SJCRH30 (cell line): ENCODE measurements around the gene ZMYM1. TPM values are rescaled to one million over a fixed set of nuclear protein-coding genes. Genes with fewer than 3 reads are reported as not detected.
A peak's percentile ranks its signal among the peaks of the same experiment; 100 is the strongest.
"Not testable (repeated sequence)": the region's sequence is repeated elsewhere in the genome, so short reads cannot be mapped to it uniquely, and the experiment has no call there.

Experiments
- DNase-seq, 2 experiments: peaks; one replicate each; pipeline ENCODE4 v3.0.0-alpha.2; 2015 to 2020
- H3K27ac ChIP-seq: fragments of 250-450 bp; sonication (Bioruptor Pico); 2 replicates; pipeline ENCODE4 v1.5.1; 2020; ENCODE audit warnings: mild to moderate bottlenecking, moderate library complexity
- H3K27me3 ChIP-seq: fragments of 250-450 bp; sonication (Bioruptor Pico); 2 replicates; pipeline ENCODE4 v1.5.1; 2020; ENCODE audit warnings: mild to moderate bottlenecking, moderate library complexity
- H3K36me3 ChIP-seq: fragments of 250-450 bp; sonication (Bioruptor Pico); 2 replicates; pipeline ENCODE4 v1.5.1; 2020; ENCODE audit warnings: mild to moderate bottlenecking, moderate library complexity
- H3K4me1 ChIP-seq: fragments of 250-450 bp; sonication (Bioruptor Pico); 2 replicates; pipeline ENCODE4 v1.5.1; 2020; ENCODE audit warnings: mild to moderate bottlenecking, moderate library complexity
- H3K4me3 ChIP-seq: fragments of 250-450 bp; sonication (Bioruptor Pico); 2 replicates; pipeline ENCODE4 v1.5.1; 2020; ENCODE audit warnings: mild to moderate bottlenecking, moderate library complexity
- H3K9me3 ChIP-seq: fragments of 250-450 bp; sonication (Bioruptor Pico); replicated peaks from 2 replicates; pipeline ENCODE4 v1.5.1; 2020; ENCODE audit warnings: mild to moderate bottlenecking, moderate library complexity
- total RNA-seq: library from RNA; depleted of rRNA; stranded (reverse); fragments of >200 nt; shearing (Covaris generic); gene quantifications from 2 replicates; pipeline ENCODE4 v1.2.3, GENCODE V29; 2014

The ZMYM1 gene
- total RNA-seq, 1 experiment from 2014 or later = 42.3 TPM

- H3K4me3 ChIP-seq = no peak overlapping the region
- no peak for DNase-seq
- no peaks in the 10 kb centered on the region for H3K36me3 ChIP-seq
- peaks cover 7% of the 10 kb centered on the region; the same call in 1 of the 2 replicates for H3K4me1 ChIP-seq
- no peaks in the 10 kb centered on the region for H3K9me3 ChIP-seq
- H3K27ac ChIP-seq = no peak overlapping the region
- H3K27me3 ChIP-seq = no peaks in the 10 kb centered on the region; the same call in 1 of the 2 replicates
Observed at GRCh38 chr1:35053433-35053832, 25.8 kb upstream of the ZMYM1 start.

GRCh38 chr1:35054282-35054681 is 24.9 kb upstream of the ZMYM1 start:
- H3K4me3 ChIP-seq, DNase-seq, H3K27me3 ChIP-seq, H3K27ac ChIP-seq, H3K36me3 ChIP-seq, H3K9me3 ChIP-seq, H3K4me1 ChIP-seq: not testable (repeated sequence)

GRCh38 chr1:35058321-35058720 is 20.9 kb upstream of the ZMYM1 start:
- H3K4me3 ChIP-seq, H3K27me3 ChIP-seq, DNase-seq, H3K4me1 ChIP-seq, H3K36me3 ChIP-seq, H3K27ac ChIP-seq, H3K9me3 ChIP-seq: not testable (repeated sequence)

DNA sequence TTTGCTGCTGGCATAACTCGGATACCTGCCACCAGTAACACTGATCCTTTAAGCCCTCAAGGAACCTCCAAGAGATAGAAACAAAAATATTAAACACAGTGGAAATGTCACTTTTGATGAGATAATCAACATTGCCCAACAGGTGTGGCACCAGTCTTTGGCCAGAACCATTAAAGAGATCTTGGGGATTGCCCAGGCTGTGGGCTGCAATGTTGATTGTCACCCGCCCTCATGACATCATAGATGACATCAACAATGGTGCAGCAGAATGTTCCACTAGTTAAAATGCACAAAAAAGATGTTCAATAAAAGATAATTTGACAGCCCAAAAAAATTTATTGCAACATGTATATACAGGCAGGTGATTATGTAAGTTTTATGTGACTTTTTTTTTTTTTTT is 20.2 kb upstream of the ZMYM1 start:
- Histone ChIP-seq H3K36me3 (no peaks in the 10 kb centered on the region), H3K4me3 (no peak overlapping the region), H3K4me1 (peaks cover 9% of the 10 kb centered on the region; the same call in 1 of the 2 replicates), H3K27me3 (no peaks in the 10 kb centered on the region), H3K27ac (no peak overlapping the region), H3K9me3 (no peaks in the 10 kb centered on the region)
- DNase-seq = no peak

DNA sequence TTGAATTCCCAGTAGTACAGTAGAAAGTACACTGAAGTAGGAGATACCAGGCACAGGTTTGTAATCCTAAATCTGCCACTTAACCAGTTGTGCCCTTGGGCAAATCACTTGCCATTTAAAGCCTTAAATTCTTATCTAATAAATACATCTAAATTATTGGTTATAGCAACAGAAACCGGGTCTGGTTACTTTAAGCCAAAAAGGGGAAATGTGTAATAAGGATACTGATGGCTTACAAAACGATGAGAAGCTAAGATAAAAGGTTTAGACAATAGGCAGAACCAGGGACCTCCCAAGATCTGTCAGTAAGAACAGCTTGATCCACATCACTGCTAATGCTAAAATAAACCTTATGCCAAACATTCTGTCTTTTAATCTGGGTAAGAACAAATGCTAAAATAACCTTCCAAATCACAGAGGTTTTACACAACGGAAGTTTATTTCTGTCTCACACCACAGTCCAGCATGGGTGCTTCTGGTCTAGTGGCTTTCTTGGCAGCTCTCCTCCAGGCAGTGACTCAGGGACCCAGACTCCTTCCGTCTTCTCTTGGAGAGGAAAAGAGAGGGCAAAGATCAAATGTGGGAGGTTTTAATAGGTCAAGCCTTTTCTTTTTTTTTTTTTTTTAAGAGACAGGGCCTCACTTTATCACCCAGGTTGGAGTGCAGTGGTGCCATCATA is 16.5 kb upstream of the ZMYM1 start:
- DNase-seq = no peak
- Histone ChIP-seq H3K9me3 (no peaks in the 10 kb centered on the region), H3K27ac (no peak overlapping the region), H3K36me3 (no peaks in the 10 kb centered on the region), H3K27me3 (no peaks in the 10 kb centered on the region), H3K4me1 (0 out of 2 replicates have a peak, but pooled peaks cover 3% of the 10 kb centered on the region), H3K4me3 (no peak overlapping the region)

- no peak for DNase-seq
- Histone ChIP-seq H3K4me3 (no peak overlapping the region), H3K27me3 (no peaks in the 10 kb centered on the region), H3K27ac (no peak overlapping the region), H3K36me3 (no peaks in the 10 kb centered on the region), H3K9me3 (no peaks in the 10 kb centered on the region), H3K4me1 (no peaks in the 10 kb centered on the region)
Observed at GRCh38 chr1:35064265-35064664, 14.9 kb upstream of the ZMYM1 start.

DNA sequence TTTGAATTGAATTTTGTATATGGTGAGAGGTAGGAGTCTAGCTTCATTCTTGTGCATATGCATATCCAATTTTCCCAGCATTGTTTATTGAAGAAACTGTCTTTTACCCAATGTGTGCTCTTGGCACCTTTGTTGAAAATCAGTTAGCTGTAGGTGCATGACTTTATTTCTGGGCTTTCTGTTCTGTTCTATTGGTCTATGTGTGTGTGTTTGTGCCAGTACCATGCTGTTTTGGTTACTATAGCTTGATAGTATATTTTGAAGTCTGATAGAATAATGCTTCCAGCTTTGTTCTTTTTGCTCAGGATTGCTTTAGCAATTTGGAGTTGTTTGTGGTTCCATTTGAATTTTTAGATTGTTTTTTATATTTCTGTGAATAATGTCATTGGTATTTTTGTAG is 9.4 kb upstream of the ZMYM1 start:
- no peaks in the 10 kb centered on the region for H3K27me3 ChIP-seq
- H3K9me3 ChIP-seq = 0 out of 2 replicates have a peak, but pooled peaks cover 4% of the 10 kb centered on the region
- H3K4me1 ChIP-seq = no peaks in the 10 kb centered on the region; the same call in 1 of the 2 replicates
- H3K4me3 ChIP-seq = no peak overlapping the region
- no peak for DNase-seq
- no peak overlapping the region for H3K27ac ChIP-seq
- H3K36me3 ChIP-seq = no peaks in the 10 kb centered on the region

- Histone ChIP-seq H3K27ac (no peak overlapping the region), H3K27me3 (no peaks in the 10 kb centered on the region), H3K9me3 (0 out of 2 replicates have a peak, but pooled peaks cover 4% of the 10 kb centered on the region), H3K4me3 (no peak overlapping the region), H3K36me3 (no peaks in the 10 kb centered on the region), H3K4me1 (no peaks in the 10 kb centered on the region; the same call in 1 of the 2 replicates)
- no peak for DNase-seq
Observed at GRCh38 chr1:35073265-35073811, 5.8 kb upstream of the ZMYM1 start.

DNA sequence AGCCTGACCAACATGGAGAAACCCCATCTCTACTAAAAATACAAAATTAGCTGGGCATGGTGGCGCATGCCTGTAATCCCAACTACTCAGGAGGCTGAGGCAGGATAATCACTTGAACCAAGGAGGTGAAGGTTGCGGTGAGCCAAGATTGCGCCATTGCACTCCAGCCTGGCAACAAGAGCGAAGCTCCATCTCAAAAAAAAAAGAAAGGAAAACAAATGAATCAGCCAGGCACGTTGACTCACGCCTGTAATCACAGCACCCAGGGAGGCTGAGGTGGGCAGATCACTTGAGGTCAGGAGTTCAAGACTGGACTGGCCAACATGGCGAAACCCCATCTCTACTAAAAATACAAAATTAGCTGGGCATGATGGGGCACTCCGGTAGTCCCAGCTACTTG is 2.8 kb upstream of the ZMYM1 start:
- H3K9me3 ChIP-seq, H3K27me3 ChIP-seq, H3K4me3 ChIP-seq, H3K27ac ChIP-seq, H3K4me1 ChIP-seq, DNase-seq, H3K36me3 ChIP-seq: not testable (repeated sequence)

GRCh38 chr1:35080171-35080854 is 1.1 kb downstream of the ZMYM1 start:
- peak in 1 of 2 experiments; percentile 21 for DNase-seq
- Histone ChIP-seq H3K27me3 (no peaks in the 10 kb centered on the region), H3K4me3 (peak overlapping the region; percentile 70), H3K9me3 (0 out of 2 replicates have a peak, but pooled peaks cover 3% of the 10 kb centered on the region), H3K27ac (peak overlapping the region; percentile 75; the same call in 1 of the 2 replicates), H3K4me1 (0 out of 2 replicates have a peak, but pooled peaks cover 3% of the 10 kb centered on the region), H3K36me3 (peaks cover 10% of the 10 kb centered on the region; the same call in 1 of the 2 replicates)

- Histone ChIP-seq H3K36me3 (peaks cover 10% of the 10 kb centered on the region; the same call in 1 of the 2 replicates), H3K27me3 (no peaks in the 10 kb centered on the region), H3K4me1 (peaks cover 5% of the 10 kb centered on the region; the same call in 1 of the 2 replicates), H3K9me3 (0 out of 2 replicates have a peak, but pooled peaks cover 3% of the 10 kb centered on the region), H3K27ac (peak overlapping the region; percentile 21), H3K4me3 (no peak overlapping the region)
- peak; percentile 70 to 83 for DNase-seq
Observed at GRCh38 chr1:35085421-35085820, 6.2 kb downstream of the ZMYM1 start.

- no peak overlapping the region for H3K27ac ChIP-seq
- no peaks in the 10 kb centered on the region for H3K27me3 ChIP-seq
- DNase-seq = no peak
- no peaks in the 10 kb centered on the region for H3K4me1 ChIP-seq
- H3K9me3 ChIP-seq = no peaks in the 10 kb centered on the region
- no peak overlapping the region for H3K4me3 ChIP-seq
- H3K36me3 ChIP-seq = peaks cover 66% of the 10 kb centered on the region
Observed at GRCh38 chr1:35097224-35097623, 18.0 kb downstream of the ZMYM1 start.

DNA sequence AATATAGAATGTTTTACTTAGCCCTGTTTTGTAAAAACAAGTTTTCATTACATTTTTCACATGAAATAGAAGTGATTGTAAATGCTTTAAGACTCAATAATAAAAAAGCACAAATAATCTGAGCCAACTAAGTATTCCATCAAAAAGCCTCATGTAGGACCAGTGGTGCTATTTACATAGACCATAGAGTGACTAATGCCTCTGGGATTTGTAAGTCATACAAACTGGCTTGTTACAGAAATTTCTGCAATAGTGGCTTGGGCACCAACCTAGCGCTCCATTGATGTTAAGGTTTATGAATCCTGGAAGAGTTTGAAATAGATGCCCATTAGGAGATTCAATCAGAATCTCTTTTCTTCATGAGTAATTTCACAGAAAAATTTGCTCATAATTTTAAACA is 31.9 kb downstream of the ZMYM1 start:
- peaks cover 41% of the 10 kb centered on the region for H3K36me3 ChIP-seq
- no peak overlapping the region for H3K27ac ChIP-seq
- H3K9me3 ChIP-seq = no peaks in the 10 kb centered on the region
- H3K4me3 ChIP-seq = no peak overlapping the region
- DNase-seq = no peak
- no peaks in the 10 kb centered on the region for H3K27me3 ChIP-seq
- H3K4me1 ChIP-seq = no peaks in the 10 kb centered on the region

DNA sequence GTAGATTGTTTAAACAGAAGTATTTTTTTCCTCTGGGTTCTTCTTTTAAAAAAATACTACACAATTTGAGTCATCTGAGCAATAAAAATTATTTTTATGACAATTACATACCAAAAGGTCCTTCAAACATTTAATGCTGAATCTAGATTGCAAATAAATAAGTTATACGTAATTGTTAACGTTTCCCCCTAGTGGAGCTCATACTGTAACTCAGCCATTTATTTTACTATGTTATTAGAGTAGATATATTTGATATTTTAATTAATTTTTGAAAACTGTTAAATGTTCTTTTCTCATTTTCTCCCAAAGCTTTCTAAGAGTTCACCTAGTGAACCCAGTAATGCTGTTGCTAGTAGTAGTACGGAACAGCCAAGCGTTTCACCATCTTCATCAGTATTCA is 33.5 kb downstream of the ZMYM1 start:
- Histone ChIP-seq H3K36me3 (peaks cover 44% of the 10 kb centered on the region), H3K4me3 (no peak overlapping the region), H3K4me1 (no peaks in the 10 kb centered on the region), H3K9me3 (no peaks in the 10 kb centered on the region), H3K27me3 (no peaks in the 10 kb centered on the region), H3K27ac (no peak overlapping the region)
- no peak for DNase-seq
